ENCODE results near the gene SURF2. TPM values are rescaled to one million over a fixed set of nuclear protein-coding genes. Genes with fewer than 3 reads are reported as not detected.
"Not testable (repeated sequence)": the region's sequence is repeated elsewhere in the genome, so short reads cannot be mapped to it uniquely, and the experiment has no call there.

SURF2 gene
- total RNA-seq, 1 donor from 2014 or later, result 15.4 TPM

- no peak overlapping the region for H3K27ac Mint-ChIP-seq (ENCODE audit: unreplicated experiment)
- H3K36me3 Mint-ChIP-seq (ENCODE audit: unreplicated experiment), result no peaks in the 10 kb centered on the region
- no peaks in the 10 kb centered on the region for H3K4me1 Mint-ChIP-seq (ENCODE audit: unreplicated experiment)
- H3K4me3 Mint-ChIP-seq (ENCODE audit: unreplicated experiment), result no peak overlapping the region
- TF ChIP-seq CTCF (IDR thresholded peaks at IDR 0.05), result no peak
- no peak for DNase-seq (ENCODE audit: extremely low spot score, unreplicated experiment)
- no peaks in the 10 kb centered on the region for H3K9me3 Mint-ChIP-seq (ENCODE audit: unreplicated experiment)
- peaks cover 2% of the 10 kb centered on the region for H3K27me3 Mint-ChIP-seq (ENCODE audit: unreplicated experiment)
Observed at GRCh38 chr9:133389025-133389557, 32.7 kb downstream of the SURF2 start.

GRCh38 chr9:133389562-133389961, 33.2 kb downstream of the SURF2 start:
- Mint-ChIP-seq H3K36me3 (ENCODE audit: unreplicated experiment) (no peaks in the 10 kb centered on the region), H3K4me3 (ENCODE audit: unreplicated experiment) (no peak overlapping the region), H3K27me3 (ENCODE audit: unreplicated experiment) (peaks cover 2% of the 10 kb centered on the region), H3K9me3 (ENCODE audit: unreplicated experiment) (no peaks in the 10 kb centered on the region), H3K4me1 (ENCODE audit: unreplicated experiment) (no peaks in the 10 kb centered on the region), H3K27ac (ENCODE audit: unreplicated experiment) (no peak overlapping the region)
- no peak for TF ChIP-seq CTCF (IDR thresholded peaks at IDR 0.05)
- DNase-seq (ENCODE audit: extremely low spot score, unreplicated experiment), result no peak

GRCh38 chr9:133390713-133391112, 34.4 kb downstream of the SURF2 start:
- DNase-seq (ENCODE audit: extremely low spot score, unreplicated experiment), result no peak
- Mint-ChIP-seq H3K4me3 (ENCODE audit: unreplicated experiment) (no peak overlapping the region), H3K27me3 (ENCODE audit: unreplicated experiment) (peaks cover 12% of the 10 kb centered on the region), H3K27ac (ENCODE audit: unreplicated experiment) (no peak overlapping the region), H3K4me1 (ENCODE audit: unreplicated experiment) (no peaks in the 10 kb centered on the region), H3K36me3 (ENCODE audit: unreplicated experiment) (no peaks in the 10 kb centered on the region), H3K9me3 (ENCODE audit: unreplicated experiment) (no peaks in the 10 kb centered on the region)
- no peak for TF ChIP-seq CTCF (IDR thresholded peaks at IDR 0.05)

- peaks cover 14% of the 10 kb centered on the region for H3K27me3 Mint-ChIP-seq (ENCODE audit: unreplicated experiment)
- not testable (repeated sequence) for H3K27ac Mint-ChIP-seq (ENCODE audit: unreplicated experiment)
Observed at GRCh38 chr9:133391449-133391848, 35.1 kb downstream of the SURF2 start.

GRCh38 chr9:133392308-133392707, 36.0 kb downstream of the SURF2 start:
- not testable (repeated sequence) for H3K36me3 Mint-ChIP-seq (ENCODE audit: unreplicated experiment); H3K9me3 Mint-ChIP-seq (ENCODE audit: unreplicated experiment); H3K4me3 Mint-ChIP-seq (ENCODE audit: unreplicated experiment); DNase-seq (ENCODE audit: extremely low spot score, unreplicated experiment); H3K4me1 Mint-ChIP-seq (ENCODE audit: unreplicated experiment); H3K27ac Mint-ChIP-seq (ENCODE audit: unreplicated experiment)
- H3K27me3 Mint-ChIP-seq (ENCODE audit: unreplicated experiment), result peaks cover 16% of the 10 kb centered on the region

More at GRCh38 chr9:133391449-133391848, 35.1 kb downstream of the SURF2 start:
- not testable (repeated sequence) for H3K4me1 Mint-ChIP-seq (ENCODE audit: unreplicated experiment); H3K4me3 Mint-ChIP-seq (ENCODE audit: unreplicated experiment); DNase-seq (ENCODE audit: extremely low spot score, unreplicated experiment); H3K36me3 Mint-ChIP-seq (ENCODE audit: unreplicated experiment); H3K9me3 Mint-ChIP-seq (ENCODE audit: unreplicated experiment)

- H3K9me3 Mint-ChIP-seq (ENCODE audit: unreplicated experiment), result no peaks in the 10 kb centered on the region
- no peak for TF ChIP-seq CTCF (IDR thresholded peaks at IDR 0.05)
- no peak overlapping the region for H3K4me3 Mint-ChIP-seq (ENCODE audit: unreplicated experiment)
- H3K27me3 Mint-ChIP-seq (ENCODE audit: unreplicated experiment), result peaks cover 20% of the 10 kb centered on the region
- no peaks in the 10 kb centered on the region for H3K36me3 Mint-ChIP-seq (ENCODE audit: unreplicated experiment)
- no peak for DNase-seq (ENCODE audit: extremely low spot score, unreplicated experiment)
- no peaks in the 10 kb centered on the region for H3K4me1 Mint-ChIP-seq (ENCODE audit: unreplicated experiment)
- no peak overlapping the region for H3K27ac Mint-ChIP-seq (ENCODE audit: unreplicated experiment)
Observed at GRCh38 chr9:133393399-133393798, 37.0 kb downstream of the SURF2 start.

All from osteocyte (in vitro differentiated cells).